ENCODE measurements around the gene ATRX.

- no peak for TF ChIP-seq CTCF (conservative IDR thresholded peaks at IDR 0.05)
- TF ChIP-seq EZH2 (IDR thresholded peaks at IDR 0.05; ENCODE audit: low read depth), result no peak
Measured at GRCh38 chrX:77622672-77623071, 163.3 kb downstream of the ATRX start.
